Stomach (tissue), 9 donors: ENCODE measurements around the gene BMPR1B. TPM values are rescaled to one million over a fixed set of nuclear protein-coding genes. Genes with fewer than 3 reads are reported as not detected.

Source experiments
- DNase-seq, 2 donors: peaks; one replicate each; pipeline versions ENCODE4 v3.0.0 to v3.0.0-alpha.2; 2013 to 2019
- H3K27ac ChIP-seq, 5 donors: fragments of 200-600 bp in 4 of 5; sonication (generic) in 4 of 5; one replicate each; pipeline ENCODE4 v1.5.1; 2013 to 2019; ENCODE audit warnings: mild to moderate bottlenecking in 1 of 5, moderate library complexity in 1 of 5
- H3K27me3 ChIP-seq, 3 donors: fragments of 200-600 bp; sonication (generic); one replicate each; pipeline ENCODE4 v1.5.1; 2017 to 2019; ENCODE audit warnings: mixed run types in 1 of 3
- H3K36me3 ChIP-seq, 4 donors: fragments of 200-600 bp; sonication (generic); 1 replicate in 3 of 4; 2 replicates in 1 of 4; pipeline ENCODE4 v1.5.1; 2016 to 2019
- H3K4me1 ChIP-seq, 4 donors: fragments of 200-600 bp; sonication (generic); one replicate each; pipeline ENCODE4 v1.5.1; 2016 to 2019
- H3K4me3 ChIP-seq, 4 donors: fragments of 200-600 bp; sonication (generic) in 3 of 4; one replicate each; pipeline ENCODE4 v1.5.1; 2016 to 2019; ENCODE audit warnings: mild to moderate bottlenecking in 1 of 4
- H3K9me3 ChIP-seq, 4 donors: fragments of 200-600 bp; sonication (generic); one replicate each; pipeline ENCODE4 v1.5.1; 2016 to 2019
- CTCF ChIP-seq, 7 experiments: fragments of 450-650 bp in 4 of 7; fragments of 200-600 bp in 3 of 7; sonication (generic) in 3 of 7; IDR thresholded peaks; one replicate each; pipeline ENCODE4 v1.5.1; 2016 to 2019; ENCODE audit warnings: antibody characterized with exemption in 7 of 7, control low read depth in 2 of 7, mild to moderate bottlenecking in 1 of 7
- EP300 ChIP-seq: sonication (generic); formaldehyde crosslinking; IDR thresholded peaks from one replicate; pipeline ENCODE4 v1.6.1; 2017; ENCODE audit warnings: antibody characterized with exemption
- POLR2A ChIP-seq, 4 donors: fragments of 450-650 bp; IDR thresholded peaks; one replicate each; pipeline ENCODE4 v1.6.1; 2016; ENCODE audit warnings: antibody characterized with exemption in 4 of 4, control low read depth in 2 of 4, mild to moderate bottlenecking in 1 of 4, moderate library complexity in 1 of 4
- POLR2AphosphoS5 ChIP-seq, 3 donors: sonication (generic); formaldehyde crosslinking; IDR thresholded peaks; one replicate each; pipeline ENCODE4 v1.6.1; 2016; ENCODE audit warnings: antibody characterized with exemption in 3 of 3
- WGBS, 5 donors: extraction: QIAGEN DNeasy Blood & Tissue Kit in 3 of 5; methylation state at CpG; one replicate each; pipeline versions ENCODE4 v1.1.5 to v1.1.7; 2013 to 2018; 5-methylcytosine and 5-hydroxymethylcytosine counted together
- intact Hi-C: fragments of 100-400 bp; cut with DNase I; formaldehyde crosslinking; loops from one replicate; pipeline ENCODE4 v1.15.1; 2023; ENCODE audit warnings: low total_unique reads
- polyA plus RNA-seq, 3 donors: library from polyadenylated mRNA; stranded (reverse); fragments of 200-250 nt; gene quantifications; one replicate each; pipeline ENCODE4 v1.2.3, GENCODE V29; 2013
- total RNA-seq, 5 donors: library from RNA; depleted of rRNA; stranded (reverse); fragments of >200 nt; gene quantifications; one replicate each; pipeline versions ENCODE4 v1.1.0 to v1.2.3, GENCODE V29; 2014 to 2016
- donor health status: healthy with polysubstance abuse.
- donor health status: Bipolar disorder and iron deficiency.
- donor health status: healthy.

Gene BMPR1B
- total and polyA plus RNA-seq, 8 donors: 0.37 to 29.8 (median 1.5) TPM; not detected in 1

DNA sequence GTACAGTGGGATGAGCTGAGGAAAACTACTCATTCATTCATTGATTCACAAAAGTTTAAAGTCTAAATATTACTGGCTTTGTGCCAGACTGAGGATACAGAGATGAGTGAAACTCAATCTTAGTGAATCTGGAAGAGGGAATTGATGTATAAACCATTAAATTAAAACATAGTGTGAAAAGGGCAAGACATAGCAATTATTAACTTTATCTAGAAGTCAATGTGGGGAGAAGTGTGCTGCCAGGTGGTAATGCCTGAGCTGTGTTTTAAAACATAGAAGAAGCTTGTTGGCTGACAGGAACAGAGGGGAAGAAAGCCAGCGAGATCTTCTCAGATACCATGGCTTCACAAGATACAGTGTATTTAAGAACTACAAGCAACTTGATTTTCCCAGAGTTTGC lies 153.4 kb downstream of the BMPR1B start:
- no peak for TF ChIP-seq EP300
- no peak for TF ChIP-seq CTCF (IDR thresholded peaks at IDR 0.05)
- no peak for TF ChIP-seq POLR2A (IDR thresholded peaks at IDR 0.05)
- 79 to 91% (median 87%) methylated on average over 1 of the region's 1 CpG for WGBS, 5 donors
- Histone ChIP-seq H3K4me1 (no peaks in the 10 kb centered on the region), H3K9me3 (peaks cover 0 to 4% (median 0%) of the 10 kb centered on the region in 4 donors), H3K27ac (no peak overlapping the region), H3K4me3 (no peak overlapping the region), H3K27me3 (no peaks in the 10 kb centered on the region), H3K36me3 (no peaks in the 10 kb centered on the region)
- intact Hi-C loops: no loop called here
- DNase-seq: no peak

- intact Hi-C loops: no loop called here
- Histone ChIP-seq H3K36me3 (no peaks in the 10 kb centered on the region), H3K27me3 (no peaks in the 10 kb centered on the region), H3K4me3 (no peak overlapping the region), H3K9me3 (peaks cover 0 to 19% (median 10%) of the 10 kb centered on the region in 4 donors), H3K4me1 (no peaks in the 10 kb centered on the region), H3K27ac (no peak overlapping the region)
- 80 to 90% (median 82%) methylated on average over 2 of the region's 2 CpGs for WGBS, 5 donors
- DNase-seq: no peak
- TF ChIP-seq POLR2AphosphoS5 (IDR thresholded peaks at IDR 0.05) (no peak), CTCF (IDR thresholded peaks at IDR 0.05) (no peak)
Observed at GRCh38 chr4:94912606-94913005, 154.9 kb downstream of the BMPR1B start.

DNA sequence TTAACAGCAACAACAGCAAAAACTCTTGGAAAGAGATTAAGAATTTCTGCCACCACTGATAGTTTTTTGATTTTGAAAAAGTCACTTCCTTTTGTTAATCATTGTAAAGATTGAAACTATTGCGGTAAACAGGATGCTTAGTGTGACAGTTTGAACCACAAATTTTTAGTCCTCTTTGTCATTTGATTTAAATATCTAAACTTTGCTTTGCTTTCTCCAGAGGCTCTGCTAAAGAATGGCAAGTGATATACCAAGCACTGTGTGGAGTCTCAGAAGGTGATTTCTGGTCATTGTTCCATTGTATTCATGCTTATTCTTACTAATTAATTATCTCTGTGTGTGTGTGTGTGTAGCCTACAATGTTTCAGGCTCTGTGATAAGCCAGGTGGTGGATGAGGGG lies 155.6 kb downstream of the BMPR1B start:
- Histone ChIP-seq H3K27me3 (no peaks in the 10 kb centered on the region), H3K27ac (no peak overlapping the region), H3K4me3 (no peak overlapping the region), H3K4me1 (no peaks in the 10 kb centered on the region), H3K9me3 (peaks cover 0 to 19% (median 10%) of the 10 kb centered on the region in 4 donors), H3K36me3 (no peaks in the 10 kb centered on the region)
- intact Hi-C loops: no loop called here
- no peak for DNase-seq
- TF ChIP-seq EP300: no peak
- TF ChIP-seq POLR2AphosphoS5 (IDR thresholded peaks at IDR 0.05): no peak
- TF ChIP-seq CTCF (IDR thresholded peaks at IDR 0.05): no peak
- TF ChIP-seq POLR2A (IDR thresholded peaks at IDR 0.05): no peak
- 64 to 86% (median 74%) methylated on average over 1 of the region's 1 CpG for WGBS, 5 donors

- WGBS, 5 donors: 82 to 100% (median 93%) methylated on average over 2 of the region's 2 CpGs
- intact Hi-C loops: no loop called here
- no peaks in the 10 kb centered on the region for H3K4me1 ChIP-seq
- no peaks in the 10 kb centered on the region for H3K27me3 ChIP-seq
- H3K36me3 ChIP-seq: no peaks in the 10 kb centered on the region
- no peak overlapping the region for H3K4me3 ChIP-seq
- DNase-seq: no peak
- TF ChIP-seq POLR2A (IDR thresholded peaks at IDR 0.05) (no peak), EP300 (no peak), POLR2AphosphoS5 (IDR thresholded peaks at IDR 0.05) (no peak), CTCF (IDR thresholded peaks at IDR 0.05) (no peak)
- no peak overlapping the region for H3K27ac ChIP-seq
- H3K9me3 ChIP-seq: peaks cover 0 to 19% (median 10%) of the 10 kb centered on the region in 4 donors
Observed at GRCh38 chr4:94917146-94917545, 159.4 kb downstream of the BMPR1B start.
